ENCODE measurements around the gene TMEM88. TPM values are rescaled to one million over a fixed set of nuclear protein-coding genes. Genes with fewer than 3 reads are reported as not detected.

The TMEM88 gene
- total and polyA plus RNA-seq, 4 donors, result 6.3 to 19.6 (median 11.3) TPM

- ATAC-seq (ENCODE audit: insufficient read depth, low FRiP score) (no peak), DNase-seq (no peak)
- no peaks in the 10 kb centered on the region for H3K27me3 ChIP-seq (ENCODE audit: control insufficient read depth in 3 of 3, insufficient read depth in 3 of 3, low read length in 2 of 3)
- H3K9ac ChIP-seq (ENCODE audit: insufficient read depth in 1 of 2, low read length in 2 of 2), result no peak overlapping the region
- WGBS, 2 donors, result 80 to 82% methylated on average over 20 of the region's 20 CpGs
- peaks cover 8 to 56% (median 30%) of the 10 kb centered on the region in 4 donors for H3K36me3 ChIP-seq (ENCODE audit: control insufficient read depth in 4 of 4, insufficient read depth in 4 of 4, low read length in 4 of 4)
- peaks cover 0 to 23% (median 6%) of the 10 kb centered on the region in 5 donors for H3K4me1 ChIP-seq (ENCODE audit: control insufficient read depth in 5 of 5, insufficient read depth in 5 of 5, low read length in 5 of 5)
- H3K4me3 ChIP-seq, result no peak overlapping the region
- H3K9me3 ChIP-seq (ENCODE audit: control insufficient read depth in 4 of 4, insufficient read depth in 3 of 4, low read length in 3 of 4), result no peaks in the 10 kb centered on the region
- no peak overlapping the region for H3K27ac ChIP-seq (ENCODE audit: low read depth in 1 of 2, low read length in 1 of 2)
- TF ChIP-seq CTCF (IDR thresholded peaks at IDR 0.05; ENCODE audit: control extremely low read depth, extremely low read depth), result no peak
These were observed 2.6 kb upstream of the TMEM88 start for GRCh38 chr17:7852262-7852670.

- Histone ChIP-seq H3K9me3 (ENCODE audit: control insufficient read depth in 4 of 4, insufficient read depth in 3 of 4, low read length in 3 of 4) (no peaks in the 10 kb centered on the region), H3K4me3 (no peak overlapping the region), H3K36me3 (ENCODE audit: control insufficient read depth in 4 of 4, insufficient read depth in 4 of 4, low read length in 4 of 4) (peaks cover 6 to 48% (median 30%) of the 10 kb centered on the region in 4 donors), H3K4me1 (ENCODE audit: control insufficient read depth in 5 of 5, insufficient read depth in 5 of 5, low read length in 5 of 5) (peaks cover under 1 to 25% (median 6%) of the 10 kb centered on the region in 5 donors), H3K27me3 (ENCODE audit: control insufficient read depth in 3 of 3, insufficient read depth in 3 of 3, low read length in 2 of 3) (no peaks in the 10 kb centered on the region), H3K9ac (ENCODE audit: insufficient read depth in 1 of 2, low read length in 2 of 2) (no peak overlapping the region), H3K27ac (ENCODE audit: low read depth in 1 of 2, low read length in 1 of 2) (no peak overlapping the region)
- no peak for ATAC-seq (ENCODE audit: insufficient read depth, low FRiP score)
- 91 to 95% methylated on average over 44 to 51 of the region's 51 CpGs for WGBS, 2 donors
- DNase-seq, result no peak
- TF ChIP-seq CTCF (IDR thresholded peaks at IDR 0.05; ENCODE audit: control extremely low read depth, extremely low read depth), result no peak
These were observed 1.8 kb upstream of the TMEM88 start for GRCh38 chr17:7852919-7853690.

GRCh38 chr17:7853691-7854038, 1.2 kb upstream of the TMEM88 start:
- WGBS, 2 donors, result 91 to 93% methylated on average over 21 of the region's 21 CpGs
- Histone ChIP-seq H3K4me1 (ENCODE audit: control insufficient read depth in 5 of 5, insufficient read depth in 5 of 5, low read length in 5 of 5) (peaks cover 3 to 31% (median 6%) of the 10 kb centered on the region in 5 donors), H3K27me3 (ENCODE audit: control insufficient read depth in 3 of 3, insufficient read depth in 3 of 3, low read length in 2 of 3) (no peaks in the 10 kb centered on the region), H3K9ac (ENCODE audit: insufficient read depth in 1 of 2, low read length in 2 of 2) (no peak overlapping the region), H3K27ac (ENCODE audit: low read depth in 1 of 2, low read length in 1 of 2) (no peak overlapping the region), H3K9me3 (ENCODE audit: control insufficient read depth in 4 of 4, insufficient read depth in 3 of 4, low read length in 3 of 4) (no peaks in the 10 kb centered on the region), H3K4me3 (no peak overlapping the region), H3K36me3 (ENCODE audit: control insufficient read depth in 4 of 4, insufficient read depth in 4 of 4, low read length in 4 of 4) (peaks cover 2 to 42% (median 30%) of the 10 kb centered on the region in 4 donors)
- ATAC-seq (ENCODE audit: insufficient read depth, low FRiP score) (no peak), DNase-seq (no peak)
- TF ChIP-seq CTCF (IDR thresholded peaks at IDR 0.05; ENCODE audit: control extremely low read depth, extremely low read depth), result no peak
